Body of pancreas (tissue), 4 donors: ENCODE measurements around the gene SNRK.

Experiments used
- CTCF ChIP-seq, 7 experiments: fragments of 450-650 bp in 4 of 7; fragments of 200-600 bp in 3 of 7; sonication (generic) in 3 of 7; IDR thresholded peaks; one replicate each; pipeline ENCODE4 v1.5.1; 2016 to 2019; ENCODE audit warnings: antibody characterized with exemption in 7 of 7
- POLR2A ChIP-seq, 3 donors: fragments of 450-650 bp; IDR thresholded peaks; one replicate each; pipeline ENCODE4 v1.6.1; 2016; ENCODE audit warnings: antibody characterized with exemption in 3 of 3, mild to moderate bottlenecking in 2 of 3

DNA sequence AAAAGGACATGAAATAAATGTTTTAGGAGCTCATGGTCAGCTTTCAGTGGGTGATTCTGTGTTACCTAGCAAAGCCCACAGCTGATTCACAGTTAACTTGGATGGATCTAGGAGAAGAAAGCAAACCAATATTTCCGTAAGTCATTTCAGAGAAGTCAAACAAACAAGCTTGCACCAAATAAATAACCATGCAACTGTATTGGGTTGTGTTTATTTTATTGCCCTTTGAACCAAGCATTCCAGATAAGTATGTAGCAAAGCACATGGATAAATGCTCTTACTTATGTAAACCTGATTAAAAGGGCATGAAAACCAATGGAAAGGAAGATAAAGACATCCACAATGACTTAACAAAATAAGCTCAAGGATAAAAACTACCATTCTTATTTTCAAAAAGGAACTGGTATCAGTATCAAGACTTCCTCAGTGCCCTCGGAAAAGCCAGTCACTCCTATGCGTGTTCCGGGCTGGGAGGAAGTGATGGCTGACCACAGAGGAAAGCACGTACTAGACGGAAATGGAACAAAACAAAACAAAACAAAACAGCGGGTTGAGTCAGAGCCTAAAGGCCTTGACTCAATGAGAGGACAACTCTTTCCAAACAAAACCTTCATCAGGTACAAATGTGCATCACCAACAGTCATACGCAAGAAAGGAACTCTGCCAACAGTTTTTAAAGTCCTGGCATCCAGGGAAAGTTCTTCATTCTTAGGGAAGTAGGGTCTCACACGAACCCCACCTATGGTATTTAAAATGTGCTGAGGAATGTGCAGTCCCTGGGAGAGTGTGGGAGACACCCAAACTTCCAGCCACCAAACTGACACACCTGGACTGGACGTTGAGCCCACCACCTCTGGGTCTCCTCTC is 103.3 kb downstream of the SNRK start:
- TF ChIP-seq CTCF (IDR thresholded peaks at IDR 0.05): peak in 1 of 7 experiments; percentile 11
- TF ChIP-seq POLR2A (IDR thresholded peaks at IDR 0.05): peak in 1 of 3 donors; percentile 81
